HFFc6 (cell line): ENCODE measurements around the gene TNFAIP2. TPM values are rescaled to one million over a fixed set of nuclear protein-coding genes. Genes with fewer than 3 reads are reported as not detected.

Experiments
- DNase-seq: peaks from one replicate; pipeline ENCODE4 v3.0.0-alpha.2; 2018
- H3K27ac Mint-ChIP-seq: 2 replicates; pipeline ENCODE4 v1.8.0; 2020; ENCODE audit warnings: mild to moderate bottlenecking, mixed read lengths
- H3K27me3 Mint-ChIP-seq: 2 replicates; pipeline ENCODE4 v1.8.0; 2021; ENCODE audit warnings: mild to moderate bottlenecking, moderate library complexity, mixed read lengths; ENCODE audit not compliant: insufficient read depth
- H3K36me3 Mint-ChIP-seq: 2 replicates; pipeline ENCODE4 v1.8.0; 2021; ENCODE audit warnings: low read depth, mixed read lengths
- H3K4me1 Mint-ChIP-seq: 2 replicates; pipeline ENCODE4 v1.8.0; 2020; ENCODE audit warnings: low read depth, mixed read lengths
- H3K4me3 Mint-ChIP-seq: 2 replicates; pipeline ENCODE4 v1.8.0; 2020; ENCODE audit warnings: mild to moderate bottlenecking, moderate library complexity, mixed read lengths
- H3K9me3 Mint-ChIP-seq: 2 replicates; pipeline ENCODE4 v1.8.0; 2020; ENCODE audit warnings: mild to moderate bottlenecking, mixed read lengths
- CTCF ChIP-seq: fragments of 200-600 bp; sonication (generic); IDR thresholded peaks from 2 replicates; pipeline ENCODE4 v1.5.0; 2021; ENCODE audit warnings: antibody characterized with exemption, mild to moderate bottlenecking
- total RNA-seq, 6 experiments: library from RNA; stranded (reverse); fragmentation: NEBNext Ultra II Directional; extraction: Animal tissue kit (Norgen Biotek cat#: 25700); gene quantifications; 2 replicates in 1 of 6; 3 replicates in 5 of 6; pipeline ENCODE4 v1.2.3, GENCODE V29; 2021

The TNFAIP2 gene
- total RNA-seq, 6 experiments from 2014 or later = 44.7 to 59.6 (median 46.4) TPM

GRCh38 chr14:103158688-103159087 lies 35.4 kb downstream of the TNFAIP2 start:
- Mint-ChIP-seq H3K4me1 (peaks cover 9% of the 10 kb centered on the region), H3K27me3 (peaks cover 47% of the 10 kb centered on the region), H3K36me3 (no peaks in the 10 kb centered on the region), H3K27ac (no peak overlapping the region), H3K9me3 (no peaks in the 10 kb centered on the region), H3K4me3 (no peak overlapping the region)
- TF ChIP-seq CTCF = no peak
- DNase-seq = no peak

- H3K27ac Mint-ChIP-seq = no peak overlapping the region
- DNase-seq = no peak
- no peak overlapping the region for H3K4me3 Mint-ChIP-seq
- H3K4me1 Mint-ChIP-seq = no peaks in the 10 kb centered on the region
- no peak for TF ChIP-seq CTCF
- no peaks in the 10 kb centered on the region for H3K36me3 Mint-ChIP-seq
- no peaks in the 10 kb centered on the region for H3K9me3 Mint-ChIP-seq
- peaks cover 59% of the 10 kb centered on the region for H3K27me3 Mint-ChIP-seq
Measured at GRCh38 chr14:103160321-103161053, 37.2 kb downstream of the TNFAIP2 start.

- Mint-ChIP-seq H3K27ac (no peak overlapping the region), H3K4me1 (no peaks in the 10 kb centered on the region), H3K9me3 (no peaks in the 10 kb centered on the region), H3K27me3 (peaks cover 62% of the 10 kb centered on the region), H3K36me3 (no peaks in the 10 kb centered on the region), H3K4me3 (no peak overlapping the region)
- no peak for TF ChIP-seq CTCF
- DNase-seq = no peak
Measured at GRCh38 chr14:103161054-103161397, 37.8 kb downstream of the TNFAIP2 start.

GRCh38 chr14:103163199-103163598 lies 39.9 kb downstream of the TNFAIP2 start:
- TF ChIP-seq CTCF = no peak
- Mint-ChIP-seq H3K4me1 (no peaks in the 10 kb centered on the region), H3K9me3 (no peaks in the 10 kb centered on the region), H3K36me3 (no peaks in the 10 kb centered on the region), H3K27me3 (peaks cover 68% of the 10 kb centered on the region), H3K27ac (no peak overlapping the region), H3K4me3 (no peak overlapping the region)
- no peak for DNase-seq

GRCh38 chr14:103164006-103164405 lies 40.7 kb downstream of the TNFAIP2 start:
- no peak for TF ChIP-seq CTCF
- Mint-ChIP-seq H3K4me3 (no peak overlapping the region), H3K4me1 (no peaks in the 10 kb centered on the region), H3K27ac (no peak overlapping the region), H3K9me3 (no peaks in the 10 kb centered on the region), H3K36me3 (no peaks in the 10 kb centered on the region), H3K27me3 (peaks cover 65% of the 10 kb centered on the region)
- no peak for DNase-seq
